AG04449 (cell line): ENCODE data around the gene NPM3.

Source experiments
- CTCF ChIA-PET: fragments of 350-600 bp; formaldehyde crosslinking; extraction: SDS; loops from one replicate; lab custom pipeline; 2021; ENCODE audit warnings: antibody characterized with exemption; lab: Yijun Ruan, JAX
- POLR2A ChIA-PET: fragments of 400-600, 350-600 bp; formaldehyde crosslinking; extraction: SDS; loops from one replicate; lab custom pipeline; 2020; ENCODE audit warnings: antibody characterized with exemption, inconsistent platforms; lab: Yijun Ruan, JAX
- DNase-seq: peaks from one replicate; pipeline ENCODE4 v3.0.0-alpha.2; 2010; ENCODE audit warnings: low read depth, low spot score
- H3K4me3 ChIP-seq: 2 replicates; pipeline ENCODE4 v1.5.1; 2011; ENCODE audit warnings: low read depth, mild to moderate bottlenecking, control low read depth, low read length
- TF ChIP-seq, protein P1 (sequence below): IDR thresholded peaks from one replicate; pipeline ENCODE4 v1.5.1; 2011; ENCODE audit warnings: mild to moderate bottlenecking, moderate library complexity, low read length, control low read depth, inconsistent platforms; ENCODE audit not compliant: insufficient read depth; ENCODE audit errors: missing control alignments

Gene NPM3

DNA sequence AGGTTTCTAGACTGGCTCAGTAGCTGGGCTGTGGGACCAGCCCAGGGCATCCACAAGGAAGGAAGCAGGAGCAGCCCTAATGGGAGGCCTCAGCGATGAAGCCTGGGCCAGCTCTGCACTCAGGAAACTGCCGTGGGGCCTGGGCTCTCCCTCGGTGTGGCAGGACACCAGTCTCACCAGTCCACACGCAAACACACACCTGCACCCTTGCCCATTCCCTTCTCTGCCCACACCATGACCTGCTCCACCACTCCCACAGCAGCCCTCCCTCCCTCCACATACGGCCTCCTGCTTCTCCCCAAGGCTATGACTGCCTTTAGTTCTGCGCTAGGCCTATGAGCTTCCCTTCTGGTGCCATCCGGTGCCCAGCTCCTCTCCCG is 14.5 kb downstream of the NPM3 start:
- no peak for DNase-seq
- H3K4me3 ChIP-seq = no peak overlapping the region
- ChIA-PET CTCF (interaction anchor here (0.8 to 3.4 kb wide), 4 partner anchors 12 to 554 kb away, joined by 3 to 26 read pairs (median 6); no protein-coding TSS in a partner anchor), POLR2A (no interaction called here)
- TF ChIP-seq, protein P1, sequence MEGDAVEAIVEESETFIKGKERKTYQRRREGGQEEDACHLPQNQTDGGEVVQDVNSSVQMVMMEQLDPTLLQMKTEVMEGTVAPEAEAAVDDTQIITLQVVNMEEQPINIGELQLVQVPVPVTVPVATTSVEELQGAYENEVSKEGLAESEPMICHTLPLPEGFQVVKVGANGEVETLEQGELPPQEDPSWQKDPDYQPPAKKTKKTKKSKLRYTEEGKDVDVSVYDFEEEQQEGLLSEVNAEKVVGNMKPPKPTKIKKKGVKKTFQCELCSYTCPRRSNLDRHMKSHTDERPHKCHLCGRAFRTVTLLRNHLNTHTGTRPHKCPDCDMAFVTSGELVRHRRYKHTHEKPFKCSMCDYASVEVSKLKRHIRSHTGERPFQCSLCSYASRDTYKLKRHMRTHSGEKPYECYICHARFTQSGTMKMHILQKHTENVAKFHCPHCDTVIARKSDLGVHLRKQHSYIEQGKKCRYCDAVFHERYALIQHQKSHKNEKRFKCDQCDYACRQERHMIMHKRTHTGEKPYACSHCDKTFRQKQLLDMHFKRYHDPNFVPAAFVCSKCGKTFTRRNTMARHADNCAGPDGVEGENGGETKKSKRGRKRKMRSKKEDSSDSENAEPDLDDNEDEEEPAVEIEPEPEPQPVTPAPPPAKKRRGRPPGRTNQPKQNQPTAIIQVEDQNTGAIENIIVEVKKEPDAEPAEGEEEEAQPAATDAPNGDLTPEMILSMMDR = no peak

DNA sequence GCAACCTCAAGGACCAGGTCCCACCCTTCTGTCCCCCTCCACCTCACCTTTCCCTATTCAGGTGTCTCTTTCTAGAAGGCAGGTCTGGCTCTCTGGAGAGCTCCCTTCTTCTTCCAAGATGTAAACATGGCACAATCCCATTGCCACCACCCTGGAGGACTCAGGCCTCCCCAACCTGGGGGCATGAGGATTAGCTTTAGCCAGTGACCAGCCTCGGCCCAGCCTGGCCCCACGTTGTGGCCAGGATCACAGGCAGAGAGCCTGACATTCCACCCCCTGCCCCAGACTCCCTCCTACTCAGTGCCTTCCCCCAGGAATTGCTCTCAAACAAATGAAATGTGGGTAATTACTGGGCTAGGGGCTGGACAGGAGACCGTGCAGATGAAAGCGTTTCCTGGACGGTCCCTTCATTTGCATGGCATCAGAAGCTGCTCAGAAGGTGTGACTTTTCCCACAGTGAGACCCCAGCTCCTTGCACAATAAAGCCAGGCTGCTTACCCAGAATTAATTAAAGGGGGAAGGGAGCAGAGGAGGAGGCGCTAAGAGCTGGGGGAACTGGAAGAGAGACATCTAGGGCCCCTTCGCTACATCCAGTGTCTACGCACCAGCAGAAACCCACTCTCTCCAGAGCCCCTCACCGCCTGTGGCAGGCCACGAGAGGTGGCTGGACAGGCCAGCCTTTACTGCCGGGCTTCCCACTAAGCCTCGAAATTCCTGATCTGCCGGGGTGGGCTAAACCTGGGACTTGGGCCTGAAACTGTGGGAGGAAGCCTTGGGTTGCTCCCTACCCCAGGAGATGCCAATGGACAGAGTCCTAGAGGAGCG is 15.1 kb downstream of the NPM3 start:
- no peak overlapping the region for H3K4me3 ChIP-seq
- ChIA-PET POLR2A (no interaction called here), CTCF (interaction anchor here (0.9 to 3.4 kb wide), 4 partner anchors 11 to 554 kb away, joined by 3 to 26 read pairs (median 4); no protein-coding TSS in a partner anchor)
- TF ChIP-seq, protein P1 = no peak
- no peak for DNase-seq

DNA sequence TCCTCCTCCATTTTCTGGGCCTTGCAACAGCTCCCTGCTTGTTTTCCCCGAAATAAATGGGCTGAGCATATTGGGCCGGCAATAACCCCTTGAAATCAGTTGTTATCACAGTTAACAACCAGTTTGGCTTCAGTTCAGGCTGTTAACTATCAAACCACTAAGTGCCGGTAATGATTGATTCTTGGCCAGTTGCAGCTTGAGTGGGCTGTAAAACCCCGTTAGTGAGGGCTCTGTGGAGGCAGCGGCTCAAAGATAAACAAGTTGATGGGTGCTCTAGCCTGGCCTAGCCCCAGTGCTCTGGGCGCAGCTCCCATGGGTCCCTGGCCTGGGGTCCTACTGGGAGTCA is 15.7 kb downstream of the NPM3 start:
- ChIA-PET CTCF (interaction anchor here (0.9 to 3.4 kb wide), 3 partner anchors 11 to 156 kb away, joined by 3 to 26 read pairs (median 4); no protein-coding TSS in a partner anchor), POLR2A (no interaction called here)
- no peak for DNase-seq
- no peak overlapping the region for H3K4me3 ChIP-seq
- TF ChIP-seq, protein P1 = no peak

DNA sequence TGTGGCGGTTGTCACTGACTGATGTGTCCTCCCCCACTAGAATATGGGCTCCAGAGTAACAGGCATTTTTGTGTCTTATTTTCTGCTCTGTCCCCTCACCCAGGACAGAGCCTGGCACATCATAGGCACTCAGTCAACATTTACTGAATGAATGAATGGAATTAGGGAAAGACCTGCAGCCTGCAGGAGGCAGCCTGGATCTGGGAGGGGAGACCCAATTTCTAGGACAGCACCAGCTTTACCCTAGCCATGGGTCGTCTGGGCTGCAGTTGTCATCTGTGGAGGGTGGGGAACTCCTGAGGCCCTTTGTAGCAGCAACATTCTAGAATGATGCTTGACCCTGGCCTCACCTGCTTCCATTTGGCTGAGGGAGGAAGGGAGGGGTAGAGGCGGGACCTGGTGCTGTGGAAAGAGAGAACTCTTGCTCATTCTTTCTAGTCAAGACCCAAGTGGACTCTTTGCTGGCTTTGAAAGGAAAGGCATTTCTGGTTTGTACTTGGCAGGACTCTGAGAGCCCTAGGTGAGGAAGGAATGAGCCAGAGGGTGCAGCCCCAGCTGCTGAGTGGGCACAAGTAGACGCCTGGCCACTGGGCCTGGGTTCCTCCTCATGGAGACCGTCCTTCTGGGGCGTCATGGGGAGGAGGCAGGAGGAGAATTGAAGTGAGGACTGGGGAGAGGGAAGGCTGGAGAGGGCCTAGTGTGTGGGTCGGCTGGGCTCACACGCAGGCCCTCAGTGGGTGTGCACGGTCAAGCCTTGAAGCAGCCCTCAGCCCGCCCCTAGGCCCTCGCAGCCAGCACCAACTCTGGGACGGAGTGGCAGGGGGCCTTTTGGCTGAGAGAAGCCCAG is 16.3 kb downstream of the NPM3 start:
- no peak overlapping the region for H3K4me3 ChIP-seq
- DNase-seq = no peak
- POLR2A ChIA-PET = interaction anchor here (0.8 kb wide), 1 partner anchor 8 kb away, joined by 3 read pairs; no protein-coding TSS in a partner anchor
- TF ChIP-seq, protein P1 = no peak
- CTCF ChIA-PET = interaction anchor here (1.0 to 3.4 kb wide), 3 partner anchors 12 to 14 kb away, joined by 4 to 26 read pairs (median 8); no protein-coding TSS in a partner anchor

- H3K4me3 ChIP-seq = no peak overlapping the region
- ChIA-PET POLR2A (interaction anchor here (0.8 kb wide), 1 partner anchor 9 kb away, joined by 3 read pairs; no protein-coding TSS in a partner anchor), CTCF (interaction anchor here (0.8 to 2.2 kb wide), 2 partner anchors 14 to 15 kb away, joined by 3 to 8 read pairs; no protein-coding TSS in a partner anchor)
- TF ChIP-seq, protein P1 = no peak
- no peak for DNase-seq
These were observed 16.9 kb downstream of the NPM3 start for GRCh38 chr10:101766306-101766705.
